Karpas-422 (cell line): ENCODE results near the gene PTPRJ. TPM values are rescaled to one million over a fixed set of nuclear protein-coding genes. Genes with fewer than 3 reads are reported as not detected.

ENCODE experiments used
- DNase-seq: peaks from one replicate; pipeline ENCODE4 v3.0.0-alpha.2; 2015
- H2AFZ ChIP-seq: fragments of 200-600 bp; sonication (generic); 2 replicates; pipeline ENCODE4 v1.6.1; 2014; ENCODE audit warnings: antibody characterized with exemption, low read length, mixed read lengths
- H3K27ac ChIP-seq: fragments of 200-600 bp; sonication (generic); 2 replicates; pipeline ENCODE4 v1.5.1; 2014; ENCODE audit warnings: mild to moderate bottlenecking, low read length, moderate library complexity
- H3K27me3 ChIP-seq: fragments of 200-600 bp; sonication (generic); 2 replicates; pipeline ENCODE4 v1.6.1; 2014; ENCODE audit warnings: low read length, mixed read lengths
- H3K36me3 ChIP-seq: fragments of 200-600 bp; sonication (generic); 2 replicates; pipeline ENCODE4 v1.6.1; 2014; ENCODE audit warnings: low read length, mixed read lengths; ENCODE audit not compliant: insufficient read depth
- H3K4me1 ChIP-seq: fragments of 200-600 bp; sonication (generic); 2 replicates; pipeline ENCODE4 v1.6.1; 2014; ENCODE audit warnings: mild to moderate bottlenecking, low read length, mixed read lengths
- H3K4me2 ChIP-seq: fragments of 200-600 bp; sonication (generic); 2 replicates; pipeline ENCODE4 v1.6.1; 2014; ENCODE audit warnings: low read length, low read depth, mild to moderate bottlenecking; ENCODE audit not compliant: poor library complexity, severe bottlenecking
- H3K4me3 ChIP-seq: fragments of 200-600 bp; sonication (generic); 2 replicates; pipeline ENCODE4 v1.5.1; 2014; ENCODE audit warnings: mild to moderate bottlenecking, antibody characterized with exemption, low read length, mixed read lengths
- H3K79me2 ChIP-seq: fragments of 200-600 bp; sonication (generic); 2 replicates; pipeline ENCODE4 v1.6.1; 2014; ENCODE audit warnings: mild to moderate bottlenecking, low read length, mixed read lengths
- H3K9ac ChIP-seq: fragments of 200-600 bp; sonication (generic); 2 replicates; pipeline ENCODE4 v1.6.0; 2014; ENCODE audit warnings: low read length
- H3K9me2 ChIP-seq: fragments of 200-600 bp; sonication (generic), shearing (Covaris generic); replicated peaks from 2 replicates; pipeline ENCODE4 v1.6.0; 2014; ENCODE audit warnings: mild to moderate bottlenecking, low read length, moderate library complexity; ENCODE audit not compliant: insufficient read depth
- H3K9me3 ChIP-seq: fragments of 300-700, 200-600 bp; sonication (generic); 2 replicates; pipeline ENCODE4 v1.6.1; 2014; ENCODE audit warnings: low read length, mixed read lengths
- H4K20me1 ChIP-seq: fragments of 200-600 bp; sonication (generic); 2 replicates; pipeline ENCODE4 v1.6.1; 2014; ENCODE audit warnings: mild to moderate bottlenecking, antibody characterized with exemption, low read length, low read depth; ENCODE audit not compliant: insufficient read depth
- total RNA-seq: library from RNA; depleted of rRNA; stranded (reverse); fragments of >200 nt; shearing (Covaris generic); gene quantifications from 2 replicates; pipeline ENCODE4 v1.2.3, GENCODE V29; 2014; ENCODE audit warnings: low replicate concordance

PTPRJ gene
- total RNA-seq, 1 experiment from 2014 or later, result 132 TPM

GRCh38 chr11:48090174-48090573, 109.8 kb downstream of the PTPRJ start:
- Histone ChIP-seq H4K20me1 (no peaks in the 10 kb centered on the region), H3K4me2 (peak overlapping the region; percentile 58), H3K27me3 (no peaks in the 10 kb centered on the region), H3K4me3 (peak overlapping the region; percentile 30; the same call in 1 of the 2 replicates), H3K4me1 (peaks cover 95% of the 10 kb centered on the region), H3K79me2 (peaks cover 70% of the 10 kb centered on the region), H3K27ac (peak overlapping the region; percentile 99), H2AFZ (no peak overlapping the region), H3K9me3 (no peaks in the 10 kb centered on the region), H3K9me2 (no peaks in the 10 kb centered on the region), H3K9ac (peak overlapping the region; percentile 64), H3K36me3 (no peaks in the 10 kb centered on the region)
- peak; percentile 73 for DNase-seq

DNA sequence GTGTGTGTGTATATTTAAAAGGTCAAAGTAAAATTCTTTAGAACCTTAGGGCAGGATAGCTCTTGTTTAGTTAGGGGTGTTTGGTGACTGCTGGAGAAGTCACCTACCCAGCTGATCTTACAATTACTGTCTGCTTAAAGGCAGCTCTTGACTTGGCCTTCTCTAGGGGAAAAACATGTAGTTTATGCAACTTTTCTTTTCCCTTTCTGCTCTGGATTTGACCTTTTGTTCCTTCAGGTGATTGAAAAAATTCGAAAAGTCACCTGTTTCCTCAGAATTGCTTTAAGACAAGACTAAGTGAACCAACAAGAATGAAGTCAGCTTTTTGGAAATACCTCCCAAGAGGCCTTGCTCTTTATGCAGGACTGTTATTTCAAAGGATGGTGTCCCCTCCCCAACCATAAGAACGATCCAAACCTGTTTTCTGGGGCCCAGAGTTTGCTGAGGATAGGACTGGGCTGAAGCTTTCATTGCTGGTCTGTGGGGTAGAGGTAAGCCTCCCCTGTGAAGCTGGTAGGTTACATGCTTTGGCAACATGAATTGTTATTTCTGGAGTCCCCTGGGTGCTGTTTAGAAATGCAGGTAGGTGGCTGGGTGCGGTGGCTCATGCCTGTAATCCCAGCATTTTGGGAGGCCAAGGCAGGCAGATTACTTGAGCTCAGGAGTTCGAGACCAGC, 111.2 kb downstream of the PTPRJ start:
- Histone ChIP-seq H2AFZ (no peak overlapping the region), H4K20me1 (no peaks in the 10 kb centered on the region), H3K4me3 (peak overlapping the region; percentile 30; the same call in 1 of the 2 replicates), H3K9me2 (no peaks in the 10 kb centered on the region), H3K4me2 (peak overlapping the region; percentile 58), H3K36me3 (no peaks in the 10 kb centered on the region), H3K79me2 (peaks cover 71% of the 10 kb centered on the region), H3K4me1 (peaks cover 97% of the 10 kb centered on the region), H3K9ac (peak overlapping the region; percentile 64), H3K27ac (peak overlapping the region; percentile 99), H3K9me3 (no peaks in the 10 kb centered on the region), H3K27me3 (no peaks in the 10 kb centered on the region)
- peak; percentile 66 for DNase-seq

- peaks cover 71% of the 10 kb centered on the region for H3K79me2 ChIP-seq
- no peaks in the 10 kb centered on the region for H4K20me1 ChIP-seq
- H3K9me2 ChIP-seq, result no peaks in the 10 kb centered on the region
- no peaks in the 10 kb centered on the region for H3K27me3 ChIP-seq
- peak overlapping the region; percentile 67 for H3K4me2 ChIP-seq
- H3K4me1 ChIP-seq, result peaks cover 97% of the 10 kb centered on the region
- no peaks in the 10 kb centered on the region for H3K36me3 ChIP-seq
- peak overlapping the region; percentile 99 for H3K27ac ChIP-seq
- no peak overlapping the region for H2AFZ ChIP-seq
- no peaks in the 10 kb centered on the region for H3K9me3 ChIP-seq
- H3K9ac ChIP-seq, result peak overlapping the region; percentile 64
- no peak for DNase-seq
- H3K4me3 ChIP-seq, result peak overlapping the region; percentile 5
Observed at GRCh38 chr11:48093323-48093722, 113.0 kb downstream of the PTPRJ start.

DNA sequence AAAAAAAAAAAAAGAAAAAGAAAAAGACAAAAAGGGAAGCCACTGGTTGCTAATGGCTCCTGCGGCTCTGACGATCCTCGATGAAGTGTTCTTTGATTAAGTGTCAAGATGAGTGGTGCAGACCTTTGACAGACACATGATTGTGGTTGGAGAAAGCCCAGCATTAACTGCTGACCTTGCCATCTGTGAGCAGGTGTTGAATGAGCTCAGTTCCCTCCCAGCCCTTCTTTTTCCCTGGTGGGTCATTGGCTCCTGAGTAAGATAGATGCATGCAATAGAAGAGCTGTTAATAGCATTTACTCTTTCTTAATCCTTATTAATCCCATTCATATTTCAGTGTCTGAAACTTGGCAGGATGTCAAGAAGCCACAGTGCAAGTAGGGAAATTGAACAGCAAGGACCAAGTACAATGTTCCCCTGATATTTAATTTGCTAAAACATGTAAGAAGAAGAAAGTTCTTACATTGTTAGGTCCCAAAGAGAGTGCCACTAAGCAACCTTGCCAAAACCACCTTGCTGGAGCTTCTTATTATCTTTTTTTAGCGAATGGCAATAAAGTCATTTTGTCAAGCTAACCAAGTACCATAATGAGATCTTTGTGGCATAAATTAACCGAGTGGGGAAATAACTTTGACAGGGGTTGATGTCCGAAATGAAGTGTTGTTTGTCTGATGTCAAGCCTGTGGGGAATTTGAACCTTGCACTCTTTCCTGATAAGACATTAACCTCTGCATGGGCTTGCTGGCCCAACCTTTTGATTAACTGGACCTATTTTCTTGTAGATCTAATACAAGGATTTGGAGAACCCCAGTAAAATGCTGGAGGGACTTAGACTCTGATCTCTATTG, 113.7 kb downstream of the PTPRJ start:
- Histone ChIP-seq H3K27ac (peak overlapping the region; percentile 99), H3K9ac (peak overlapping the region; percentile 81), H3K27me3 (no peaks in the 10 kb centered on the region), H3K4me3 (peak overlapping the region; percentile 49), H3K36me3 (no peaks in the 10 kb centered on the region), H3K9me3 (no peaks in the 10 kb centered on the region), H2AFZ (no peak overlapping the region), H3K9me2 (no peaks in the 10 kb centered on the region), H4K20me1 (no peaks in the 10 kb centered on the region), H3K79me2 (peaks cover 69% of the 10 kb centered on the region), H3K4me1 (peaks cover 96% of the 10 kb centered on the region), H3K4me2 (peak overlapping the region; percentile 69)
- DNase-seq, result peak; percentile 98

DNA sequence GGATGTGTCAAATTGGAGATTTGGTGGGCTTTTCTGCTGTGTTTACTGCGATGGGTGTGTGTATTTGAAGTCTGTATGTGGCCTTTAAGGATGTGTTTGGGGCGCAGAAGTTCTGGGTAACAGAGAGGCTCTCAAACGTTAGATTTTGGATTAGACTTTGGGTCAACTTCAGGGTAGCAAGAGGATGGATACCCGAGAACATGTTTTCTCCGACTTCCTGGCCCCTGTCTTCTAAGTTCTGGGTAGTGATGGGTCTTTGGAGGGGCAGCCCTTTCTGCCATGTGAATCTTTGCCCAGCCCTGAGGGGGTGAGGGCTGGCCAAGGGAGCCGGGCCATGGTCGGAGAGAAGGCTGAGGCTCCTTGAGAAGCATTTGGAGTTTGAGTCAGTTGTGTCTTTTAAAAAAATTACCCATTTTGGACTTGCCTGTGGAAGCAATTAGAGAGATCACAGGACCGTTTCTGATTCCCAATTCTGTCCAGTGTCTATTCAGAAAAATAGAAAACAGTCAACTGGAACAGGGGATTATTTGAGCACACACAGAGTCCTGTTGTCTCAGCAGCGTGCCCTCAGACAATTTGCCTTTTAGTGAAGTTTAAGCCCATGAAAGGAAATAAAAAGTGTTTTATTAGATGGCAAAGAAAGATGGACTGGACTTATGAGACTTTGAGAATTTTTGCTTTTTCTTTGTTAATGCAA, 114.4 kb downstream of the PTPRJ start:
- Histone ChIP-seq H3K36me3 (no peaks in the 10 kb centered on the region), H3K79me2 (peaks cover 69% of the 10 kb centered on the region), H4K20me1 (no peaks in the 10 kb centered on the region), H3K4me2 (peak overlapping the region; percentile 69), H3K27ac (peak overlapping the region; percentile 99), H3K4me3 (peak overlapping the region; percentile 49), H3K27me3 (no peaks in the 10 kb centered on the region), H3K9ac (peak overlapping the region; percentile 81), H3K9me3 (no peaks in the 10 kb centered on the region), H2AFZ (no peak overlapping the region), H3K9me2 (no peaks in the 10 kb centered on the region), H3K4me1 (peaks cover 96% of the 10 kb centered on the region)
- DNase-seq, result peak; percentile 71

DNA sequence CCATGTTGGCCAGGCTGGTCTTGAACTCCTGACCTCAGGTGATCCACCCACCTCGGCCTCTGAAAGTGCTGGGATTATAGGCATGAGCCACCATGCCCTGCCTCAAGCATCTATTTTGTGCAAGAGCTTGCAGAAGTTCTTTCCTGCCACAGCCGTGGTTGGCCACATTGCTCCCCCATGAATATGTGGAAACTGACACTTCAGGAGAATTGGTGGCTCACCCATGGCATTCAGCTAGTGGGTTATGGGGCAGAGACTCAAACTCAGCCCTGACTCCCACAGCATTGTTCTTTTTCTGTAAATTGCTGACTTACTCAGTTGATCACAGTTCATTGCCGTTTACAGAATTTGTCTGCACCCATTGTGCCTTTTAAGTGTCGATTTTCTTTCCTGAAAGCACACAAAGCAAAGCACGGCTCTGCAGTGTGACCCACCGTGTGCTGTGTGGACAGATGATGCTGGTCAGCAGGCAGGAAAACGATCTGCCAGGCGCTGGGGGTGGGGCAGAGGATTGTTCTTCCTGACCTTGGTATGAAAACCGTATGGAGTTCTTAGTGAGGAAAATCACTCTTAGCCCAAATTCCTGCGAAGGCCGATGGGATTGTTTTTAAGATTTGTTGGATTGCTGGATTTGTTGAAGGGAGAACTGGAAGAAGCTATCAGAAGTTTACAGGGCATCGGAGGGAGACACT, 115.6 kb downstream of the PTPRJ start:
- Histone ChIP-seq H3K4me3 (peak overlapping the region; percentile 25; the same call in 1 of the 2 replicates), H3K79me2 (peaks cover 68% of the 10 kb centered on the region)
- DNase-seq, result peak; percentile 40

GRCh38 chr11:48096588-48097525, 116.5 kb downstream of the PTPRJ start:
- H3K4me1 ChIP-seq, result peaks cover 96% of the 10 kb centered on the region
- H3K79me2 ChIP-seq, result peaks cover 68% of the 10 kb centered on the region
- no peaks in the 10 kb centered on the region for H4K20me1 ChIP-seq
- no peaks in the 10 kb centered on the region for H3K27me3 ChIP-seq
- DNase-seq, result peak; percentile 48
- H2AFZ ChIP-seq, result no peak overlapping the region
- peak overlapping the region; percentile 25; the same call in 1 of the 2 replicates for H3K4me3 ChIP-seq
- H3K36me3 ChIP-seq, result no peaks in the 10 kb centered on the region
- peak overlapping the region; percentile 81 for H3K9ac ChIP-seq
- H3K9me2 ChIP-seq, result no peaks in the 10 kb centered on the region
- H3K9me3 ChIP-seq, result no peaks in the 10 kb centered on the region
- peak overlapping the region; percentile 99 for H3K27ac ChIP-seq
- peak overlapping the region; percentile 69 for H3K4me2 ChIP-seq

More for the DNA sequence above, 115.6 kb downstream of the PTPRJ start:
- no peaks in the 10 kb centered on the region for H3K9me2 ChIP-seq
- H3K36me3 ChIP-seq, result no peaks in the 10 kb centered on the region
- H3K4me2 ChIP-seq, result peak overlapping the region; percentile 69
- no peaks in the 10 kb centered on the region for H4K20me1 ChIP-seq
- H3K9me3 ChIP-seq, result no peaks in the 10 kb centered on the region
- H3K4me1 ChIP-seq, result peaks cover 96% of the 10 kb centered on the region
- H3K27me3 ChIP-seq, result no peaks in the 10 kb centered on the region
- H3K27ac ChIP-seq, result peak overlapping the region; percentile 99
- H2AFZ ChIP-seq, result no peak overlapping the region
- peak overlapping the region; percentile 81 for H3K9ac ChIP-seq
